ENCODE data around the gene POU2F1.

POU2F1 gene

GRCh38 chr1:167220537-167221125, at the start of gene POU2F1:
Gene POU2F1 (plus strand): TSS chr1:167220886. CDS start chr1:167220898, 12 bp downstream.
- DNase-seq, result peak; percentile 84 to 99 (median 97)

DNA sequence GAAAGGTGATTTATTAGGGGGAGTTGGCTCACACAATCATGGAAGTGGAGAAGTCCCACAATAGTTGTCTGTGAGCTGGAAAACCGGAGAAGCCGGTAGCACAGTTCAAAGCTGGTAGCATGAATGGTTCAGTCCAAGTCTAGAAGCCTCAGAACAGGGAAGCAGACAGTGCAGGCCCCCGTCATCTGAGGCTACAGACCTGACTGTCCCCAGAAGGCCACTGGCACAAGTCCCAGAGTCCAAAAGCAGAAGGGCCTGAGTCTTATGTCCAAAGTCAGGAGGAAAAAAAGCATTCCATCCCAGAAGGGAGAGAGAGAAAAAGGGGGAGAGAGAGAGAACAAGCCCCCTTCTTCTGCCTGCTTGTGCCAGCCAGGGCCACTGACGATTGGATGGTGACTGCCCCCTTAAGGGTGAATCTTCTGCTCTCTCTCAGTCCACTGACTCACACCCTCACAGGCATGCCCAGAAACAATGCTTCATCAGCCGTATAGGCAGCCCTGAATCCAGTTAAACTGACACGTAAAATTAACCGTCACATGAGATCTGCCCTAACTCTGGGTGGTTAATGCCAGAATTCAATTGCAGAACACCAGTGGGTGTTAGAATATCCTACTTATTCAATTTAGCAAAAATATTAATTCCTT, 49.3 kb upstream of the POU2F1 start:
- DNase-seq, result peak in 1 of 58 donors; percentile 7

- no peak for DNase-seq
These were observed 47.0 kb upstream of the POU2F1 start for GRCh38 chr1:167173516-167174184.

DNA sequence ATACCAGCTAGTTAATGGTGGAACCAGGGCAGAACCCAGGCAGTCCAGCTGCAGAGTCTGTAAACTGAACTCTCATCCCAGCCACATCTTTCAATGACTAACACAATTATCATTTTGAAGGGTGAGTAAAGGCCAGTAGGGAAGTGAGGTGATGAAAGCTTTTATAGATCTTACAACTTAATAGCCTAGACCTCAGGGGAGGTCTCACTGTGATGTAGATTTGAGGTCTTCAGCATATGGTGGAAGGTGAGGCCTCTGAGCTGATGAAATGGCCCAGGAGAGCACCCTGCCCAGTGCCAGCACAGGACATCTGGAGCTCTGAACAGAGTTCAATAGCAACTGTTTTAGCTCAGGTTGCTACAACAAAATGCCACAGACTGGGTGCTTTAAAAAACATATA, 44.8 kb upstream of the POU2F1 start:
- DNase-seq, result no peak

DNA sequence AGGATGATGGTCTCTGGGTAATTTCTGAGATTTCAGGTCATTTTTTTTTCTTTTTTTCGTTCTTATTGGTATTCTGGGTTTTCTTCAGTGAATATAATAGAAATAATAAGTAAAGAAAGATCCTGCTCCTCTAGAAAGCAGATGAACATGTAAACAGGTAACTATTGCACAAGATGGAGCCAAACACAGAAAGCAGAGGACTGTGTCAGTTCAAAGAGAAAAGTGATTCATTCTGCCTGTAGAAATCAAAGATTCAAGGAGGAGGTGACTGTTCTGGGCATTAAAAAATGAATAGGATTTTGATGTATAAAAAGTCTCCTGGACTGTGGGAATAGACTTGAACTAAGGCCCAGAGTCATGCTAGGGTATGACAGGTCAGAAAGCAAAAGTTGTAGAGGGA, 41.9 kb upstream of the POU2F1 start:
- DNase-seq, result no peak

- no peak for DNase-seq
These were observed 37.9 kb upstream of the POU2F1 start for GRCh38 chr1:167182571-167183320.

GRCh38 chr1:167184081-167184480, 36.6 kb upstream of the POU2F1 start:
- no peak for DNase-seq

DNA sequence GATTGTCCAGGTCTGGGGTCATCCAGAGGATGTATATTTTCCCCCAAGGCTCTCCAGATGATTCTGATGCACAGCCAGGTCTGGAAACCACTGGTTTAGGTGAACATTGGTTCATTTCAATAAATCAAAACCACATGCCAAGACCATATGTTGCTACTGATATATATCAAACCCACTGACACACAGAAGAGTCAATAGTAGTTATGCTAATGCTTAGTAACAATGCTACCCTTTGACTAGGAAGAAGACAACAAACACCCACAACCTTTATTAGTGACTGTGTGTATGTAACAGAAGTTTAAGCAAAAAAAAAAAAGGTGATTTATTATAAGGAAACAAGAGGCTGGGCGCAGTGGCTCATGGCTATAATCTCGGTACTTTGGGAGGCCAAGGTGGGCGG, 35.6 kb upstream of the POU2F1 start:
- DNase-seq, result no peak

DNA sequence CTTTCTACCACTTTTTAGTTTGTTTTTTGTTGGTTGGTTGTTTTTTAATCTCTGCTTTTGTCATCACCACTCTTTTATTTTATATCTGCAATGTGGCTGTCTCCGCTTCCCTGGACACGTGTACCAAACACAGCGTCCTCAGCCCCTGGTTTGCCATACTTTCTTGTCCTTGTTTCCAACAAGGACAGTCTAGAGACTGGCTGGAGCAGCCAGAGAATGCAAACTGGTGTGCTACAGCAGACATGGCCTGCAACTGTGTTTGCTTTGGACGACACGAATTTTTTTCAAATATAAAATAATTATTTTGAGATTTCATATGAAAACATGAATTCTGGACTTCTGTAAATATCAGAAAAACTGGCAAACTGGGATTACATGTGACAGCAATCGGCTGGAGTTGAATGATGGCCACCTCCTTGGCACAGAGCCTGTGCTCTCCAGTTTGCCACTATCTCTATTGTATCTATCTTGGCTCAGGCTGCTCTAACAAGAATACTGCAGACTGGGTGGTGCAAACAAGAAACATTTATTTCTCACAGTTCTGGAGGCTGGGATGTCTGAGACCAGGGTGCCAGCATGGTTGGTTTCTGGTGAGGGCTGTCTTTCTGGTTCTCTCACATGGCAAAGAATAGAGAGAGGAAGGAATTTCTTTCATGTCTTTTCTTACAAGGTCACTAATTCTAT, 34.6 kb upstream of the POU2F1 start:
- peak in 10 of 58 donors; percentile 1 to 21 (median 6) for DNase-seq

- DNase-seq, result no peak
These were observed 33.9 kb upstream of the POU2F1 start for GRCh38 chr1:167186771-167187170.

DNA sequence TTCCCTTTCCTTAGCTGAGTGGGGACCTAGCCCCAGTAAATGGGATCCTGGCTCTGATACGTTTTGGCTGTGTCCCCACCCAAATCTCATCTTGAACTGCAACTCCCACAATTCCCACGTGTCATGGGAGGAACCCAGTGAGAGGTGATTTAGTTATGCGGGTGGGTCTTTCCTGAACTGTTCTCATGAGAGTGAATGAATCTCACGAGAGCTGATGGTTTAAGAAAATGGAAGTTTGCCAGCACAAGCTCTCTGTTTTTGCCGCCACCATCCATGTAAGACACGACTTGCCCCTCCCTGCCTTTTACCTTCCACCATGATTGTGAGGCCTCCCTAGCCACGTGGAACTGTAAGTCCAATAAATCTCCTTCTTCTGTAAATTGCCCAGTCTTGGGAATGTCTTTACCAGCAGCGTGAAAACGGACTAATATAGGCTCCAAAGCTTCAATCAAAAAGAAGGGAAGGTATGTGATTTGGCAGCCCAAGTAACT, 29.9 kb upstream of the POU2F1 start:
- DNase-seq, result no peak

GRCh38 chr1:167191958-167192357, 28.7 kb upstream of the POU2F1 start:
- DNase-seq, result peak in 1 of 58 donors; percentile 4

DNA sequence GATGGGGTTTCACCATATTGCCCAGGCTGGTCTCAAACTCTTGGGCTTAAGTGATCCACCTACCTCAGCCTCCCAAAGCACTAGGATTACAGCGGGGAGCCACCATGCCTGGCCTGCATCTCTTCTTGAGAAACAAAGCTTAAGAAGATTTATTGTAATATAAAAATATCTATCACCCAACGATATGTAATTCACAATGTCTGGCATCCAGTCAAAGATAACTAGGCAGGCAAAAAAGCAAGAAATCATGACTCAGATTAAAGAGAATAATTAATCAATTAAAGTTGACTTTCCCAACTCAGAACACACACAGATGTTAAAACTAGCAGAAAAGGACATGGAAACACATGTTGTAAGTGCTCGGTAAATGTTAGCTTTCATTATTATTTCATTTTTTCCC, 26.5 kb upstream of the POU2F1 start:
- no peak for DNase-seq

DNA sequence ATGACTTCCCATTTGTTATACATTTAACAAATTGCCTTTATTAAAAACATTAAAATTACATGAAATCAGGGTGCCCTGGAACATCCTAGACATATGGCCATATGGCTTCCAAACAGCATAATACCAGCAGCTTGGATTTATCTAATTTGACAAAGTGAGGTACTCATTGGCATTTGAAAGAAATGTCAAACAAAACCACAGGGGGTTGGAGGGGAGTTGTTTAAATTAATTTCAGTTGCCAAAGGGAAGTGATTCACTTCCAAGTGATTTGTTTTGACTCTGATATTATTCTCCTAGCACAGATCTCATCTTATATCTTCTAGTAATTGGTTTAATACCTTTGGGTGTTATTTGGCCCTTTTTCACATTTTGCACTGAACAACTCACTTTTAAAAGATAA, 24.5 kb upstream of the POU2F1 start:
- DNase-seq, result no peak

GRCh38 chr1:167197236-167197635, 23.4 kb upstream of the POU2F1 start:
- DNase-seq, result no peak

- DNase-seq, result no peak
These were observed 23.0 kb upstream of the POU2F1 start for GRCh38 chr1:167197692-167198091.

DNA sequence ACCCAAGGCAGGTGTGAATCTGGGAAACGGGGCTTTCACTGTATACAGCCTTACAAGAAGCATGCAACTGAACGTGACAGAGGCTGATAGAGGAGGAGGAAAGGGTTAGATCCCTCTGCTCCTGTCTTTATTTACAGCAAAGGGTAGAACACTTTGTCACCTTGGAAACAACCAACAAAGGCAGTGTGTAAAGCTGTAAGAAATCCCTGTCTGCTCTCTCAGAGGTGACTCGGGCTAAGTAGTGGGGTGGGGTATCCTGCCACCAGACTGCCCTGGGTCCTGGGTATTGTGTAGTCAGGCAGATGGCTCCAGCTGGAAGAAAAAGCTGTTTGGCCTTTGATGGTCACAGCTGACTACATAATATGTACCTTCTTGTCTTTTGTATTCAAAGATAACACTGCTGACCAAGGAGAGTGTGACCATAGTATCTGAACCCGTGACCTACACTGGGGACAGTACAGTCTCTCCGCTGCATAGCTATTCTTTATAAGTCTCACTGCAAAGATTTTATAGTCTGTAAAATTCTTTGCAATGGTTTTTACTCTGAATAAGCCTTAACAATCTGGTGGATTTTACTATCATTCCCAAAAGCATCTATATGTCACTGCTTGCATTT, 22.1 kb upstream of the POU2F1 start:
- no peak for DNase-seq

DNA sequence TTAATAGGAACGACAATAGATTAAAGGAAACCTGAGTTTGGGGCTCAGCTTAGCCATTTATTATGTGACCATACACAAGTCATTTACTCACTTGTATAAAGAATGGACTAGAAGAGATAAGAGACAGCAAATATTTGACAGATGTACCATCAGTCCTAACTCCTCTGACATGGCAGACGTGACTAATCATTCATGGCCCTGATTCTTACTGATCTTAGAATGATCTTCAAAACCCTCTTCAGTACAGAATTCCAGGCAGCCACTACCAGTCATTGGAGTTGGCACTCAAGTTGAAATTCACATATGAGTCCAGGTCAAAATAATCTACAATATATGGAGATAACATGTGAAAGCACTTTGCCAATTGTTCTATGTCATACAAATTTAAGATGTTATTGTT, 21.0 kb upstream of the POU2F1 start:
- no peak for DNase-seq

- DNase-seq, result no peak
These were observed 20.4 kb upstream of the POU2F1 start for GRCh38 chr1:167200272-167200671.

DNA sequence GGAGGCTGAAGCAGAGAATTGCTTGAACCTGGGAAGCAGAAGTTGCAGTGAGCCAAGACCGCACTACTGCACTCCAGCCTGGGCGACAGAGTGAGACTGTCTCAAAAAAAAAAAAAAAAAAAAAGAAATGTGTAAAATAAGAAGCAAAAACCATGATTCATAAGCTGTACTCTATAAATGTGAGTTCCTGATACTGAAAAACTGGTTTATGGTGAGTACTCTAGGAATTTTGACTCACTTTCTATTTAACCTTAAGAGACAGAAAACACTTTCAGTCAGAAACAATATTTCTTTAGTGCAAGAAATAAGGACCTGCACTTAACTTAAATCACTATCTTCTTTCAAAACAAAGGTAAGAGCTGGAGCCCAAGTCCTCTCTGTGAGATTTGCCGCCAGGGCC, 19.9 kb upstream of the POU2F1 start:
- DNase-seq, result no peak

DNA sequence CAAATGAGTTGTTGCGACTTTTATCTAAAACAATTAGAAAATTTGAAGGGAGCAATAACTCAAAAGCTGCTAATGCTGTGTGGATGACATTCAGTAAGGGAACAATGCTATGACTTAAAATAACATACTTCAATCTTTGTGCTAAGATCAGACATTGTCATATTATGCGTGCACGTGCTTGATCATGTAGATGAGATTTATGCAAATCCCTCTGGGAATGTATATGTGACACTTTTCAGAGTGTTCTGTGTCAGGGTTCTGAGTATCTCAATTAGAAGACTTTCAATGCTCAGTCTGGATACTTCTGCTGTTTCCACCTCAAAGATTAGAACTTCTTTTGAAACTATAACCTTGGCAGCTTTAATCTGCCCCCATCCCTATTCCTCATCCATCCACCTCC, 18.6 kb upstream of the POU2F1 start:
- DNase-seq, result no peak
